ENCODE results near the gene ELOVL7. TPM values are rescaled to one million over a fixed set of nuclear protein-coding genes. Genes with fewer than 3 reads are reported as not detected.
A peak's percentile ranks its signal among the peaks of the same experiment; 100 is the strongest.

Gene ELOVL7
- total RNA-seq: 10 to 100 TPM in 1 of 4 donors, 1 to 10 TPM in 3; 2.1 to 14.3 (median 7.5) TPM

DNA sequence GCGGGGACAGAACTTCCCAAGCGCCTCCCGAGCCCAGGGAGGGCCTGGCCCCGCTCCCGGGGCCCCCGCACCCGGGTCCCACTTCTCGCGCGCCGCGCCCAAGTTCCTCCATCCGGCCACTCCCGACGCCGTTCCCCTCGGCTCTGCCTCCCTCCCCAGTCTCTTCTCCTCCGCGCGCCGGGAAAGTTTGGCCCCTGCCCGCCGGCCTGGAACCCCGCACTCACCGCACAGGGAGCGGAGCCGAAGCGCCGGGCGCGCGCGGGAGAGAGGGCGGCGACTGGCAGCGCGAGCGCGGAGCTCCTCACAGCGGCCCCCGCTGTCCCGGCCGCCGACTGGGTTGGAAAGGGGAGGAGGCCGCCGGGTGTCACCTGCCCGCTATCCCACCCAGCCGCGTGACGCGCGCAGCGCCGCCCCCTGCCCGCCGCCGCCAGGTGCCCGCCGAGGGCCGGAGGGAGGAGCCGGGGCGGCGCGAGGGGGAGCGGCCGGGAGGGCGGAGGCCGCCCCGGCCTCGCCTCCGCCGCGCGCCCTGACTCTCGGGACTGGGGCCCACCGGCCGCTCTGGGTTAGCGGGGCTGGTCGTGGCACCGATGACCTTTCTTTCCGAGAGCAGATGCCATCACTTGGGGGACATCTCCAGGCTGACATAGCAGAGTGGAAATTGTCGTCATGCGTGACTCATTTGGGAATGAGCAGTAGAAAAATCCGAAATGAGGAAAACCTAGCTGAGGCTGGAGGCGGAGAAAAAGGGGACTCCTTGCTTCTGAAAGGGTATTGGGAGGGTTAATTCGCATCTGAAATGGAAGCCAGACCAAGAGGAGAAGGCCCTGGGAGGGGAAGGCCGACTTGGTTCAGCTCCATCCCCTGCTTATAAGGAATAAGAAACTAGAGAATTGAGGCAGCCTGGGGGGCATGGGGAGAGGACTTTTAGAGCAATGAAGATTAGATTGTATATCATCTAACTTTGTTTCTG lies at the start of gene ELOVL7:
Gene ELOVL7, minus strand, starts transcription at position 334 of the 970 bp plus-strand sequence. CDS start 56,872 bp downstream, outside the sequence.
- ATAC-seq (ENCODE audit: low FRiP score) (peak; percentile 95), DNase-seq (ENCODE audit: low spot score) (no peak)
- TF ChIP-seq, protein P1, sequence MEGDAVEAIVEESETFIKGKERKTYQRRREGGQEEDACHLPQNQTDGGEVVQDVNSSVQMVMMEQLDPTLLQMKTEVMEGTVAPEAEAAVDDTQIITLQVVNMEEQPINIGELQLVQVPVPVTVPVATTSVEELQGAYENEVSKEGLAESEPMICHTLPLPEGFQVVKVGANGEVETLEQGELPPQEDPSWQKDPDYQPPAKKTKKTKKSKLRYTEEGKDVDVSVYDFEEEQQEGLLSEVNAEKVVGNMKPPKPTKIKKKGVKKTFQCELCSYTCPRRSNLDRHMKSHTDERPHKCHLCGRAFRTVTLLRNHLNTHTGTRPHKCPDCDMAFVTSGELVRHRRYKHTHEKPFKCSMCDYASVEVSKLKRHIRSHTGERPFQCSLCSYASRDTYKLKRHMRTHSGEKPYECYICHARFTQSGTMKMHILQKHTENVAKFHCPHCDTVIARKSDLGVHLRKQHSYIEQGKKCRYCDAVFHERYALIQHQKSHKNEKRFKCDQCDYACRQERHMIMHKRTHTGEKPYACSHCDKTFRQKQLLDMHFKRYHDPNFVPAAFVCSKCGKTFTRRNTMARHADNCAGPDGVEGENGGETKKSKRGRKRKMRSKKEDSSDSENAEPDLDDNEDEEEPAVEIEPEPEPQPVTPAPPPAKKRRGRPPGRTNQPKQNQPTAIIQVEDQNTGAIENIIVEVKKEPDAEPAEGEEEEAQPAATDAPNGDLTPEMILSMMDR (IDR thresholded peaks at IDR 0.05): no peak

DNA sequence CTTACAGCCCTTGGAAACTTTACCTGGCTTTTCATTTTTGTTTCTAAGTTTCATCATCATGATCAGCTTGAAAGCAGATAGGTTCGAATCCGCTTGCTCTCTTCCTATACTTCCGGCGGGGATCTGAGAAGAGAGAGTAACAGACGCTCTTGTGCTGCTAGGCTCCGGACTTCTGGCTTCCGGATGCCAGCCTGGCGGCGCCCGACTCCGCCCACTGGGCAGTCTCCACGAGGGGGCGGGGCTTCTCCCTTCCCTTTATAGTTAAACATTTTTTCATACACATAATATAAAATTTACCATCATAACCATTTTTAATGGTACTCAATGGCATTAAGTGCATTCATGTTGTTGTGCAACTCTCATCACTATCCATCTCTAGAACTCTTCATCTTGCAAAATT lies 49.5 kb upstream of the ELOVL7 start:
- TF ChIP-seq, protein P1 (IDR thresholded peaks at IDR 0.05): no peak
- no peak for ATAC-seq (ENCODE audit: low FRiP score)

DNA sequence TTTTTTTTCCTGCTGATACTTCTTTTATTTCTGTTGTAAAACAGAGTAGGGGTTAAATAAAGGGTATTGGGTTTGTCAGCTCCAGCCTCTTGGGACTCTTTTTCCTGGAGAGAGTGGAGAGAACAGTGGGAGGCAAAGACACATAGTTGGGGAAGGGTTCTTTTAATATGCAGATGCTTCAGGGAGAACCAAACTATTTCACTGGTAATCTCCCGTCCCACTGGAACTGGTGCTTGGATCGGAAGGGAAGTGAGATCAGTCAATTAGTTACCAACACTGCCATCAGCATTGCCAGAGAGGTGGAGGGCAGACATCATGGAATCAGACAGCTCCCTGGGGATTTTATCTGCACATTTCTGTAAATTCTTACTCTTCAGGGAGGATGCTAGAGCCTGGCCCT lies 47.6 kb upstream of the ELOVL7 start:
- TF ChIP-seq, protein P1 (IDR thresholded peaks at IDR 0.05): no peak
- DNase-seq (ENCODE audit: low spot score): no peak
- no peak for ATAC-seq (ENCODE audit: low FRiP score)

More for the DNA sequence above, 49.5 kb upstream of the ELOVL7 start:
- DNase-seq (ENCODE audit: low spot score): no peak

DNA sequence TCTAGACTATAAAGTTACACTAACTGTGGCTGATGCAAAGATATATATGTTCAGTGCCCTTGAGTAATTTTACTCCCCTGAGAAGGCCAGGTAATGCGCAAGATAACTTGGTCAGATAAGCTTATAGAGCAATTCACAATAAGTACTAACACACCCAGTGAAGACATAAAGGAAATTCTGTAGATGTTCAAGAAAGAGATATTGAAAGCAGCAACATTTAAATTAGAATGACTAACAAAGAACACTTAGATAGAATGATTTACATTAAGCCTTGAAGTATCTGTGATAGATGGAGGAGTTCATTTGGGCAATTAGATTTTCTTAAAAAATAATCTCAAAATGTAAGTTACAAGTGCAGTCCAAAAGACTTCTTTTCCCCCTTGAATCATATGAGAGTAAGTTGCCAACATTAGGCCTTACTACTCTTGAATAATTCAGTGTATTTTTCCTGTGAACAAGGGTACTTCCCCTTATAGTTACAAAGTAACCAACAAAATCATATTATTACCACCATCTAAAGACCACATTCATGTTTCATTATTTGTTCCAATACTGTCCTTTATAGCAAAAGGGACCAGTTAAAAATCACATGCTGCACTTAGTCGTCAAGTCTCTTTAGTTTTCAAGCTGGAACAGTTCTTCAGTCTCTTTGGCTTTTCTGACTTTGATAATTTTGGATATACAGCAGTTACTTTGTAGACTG lies 44.4 kb upstream of the ELOVL7 start:
- DNase-seq (ENCODE audit: low spot score): no peak
- no peak for ATAC-seq (ENCODE audit: low FRiP score)
- TF ChIP-seq, protein P1 (IDR thresholded peaks at IDR 0.05): no peak

DNA sequence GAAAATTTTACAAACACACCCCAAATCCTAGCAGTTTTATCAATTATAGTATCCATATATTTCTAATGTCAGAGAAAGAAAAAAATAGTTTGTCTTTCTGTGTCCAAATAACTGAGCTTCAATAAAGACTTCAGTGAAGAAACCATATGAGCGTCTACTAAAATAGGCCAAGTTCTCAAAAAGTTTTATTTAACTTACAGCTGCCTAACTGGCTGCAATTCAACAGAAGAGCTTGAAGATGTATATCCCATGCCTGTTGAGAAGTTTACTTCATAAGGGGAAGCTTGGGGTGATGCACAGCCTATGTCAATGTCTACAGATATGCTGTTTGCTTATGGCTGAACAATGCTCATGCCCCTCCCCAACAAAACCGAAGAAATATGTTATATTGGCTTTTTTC lies 43.7 kb upstream of the ELOVL7 start:
- ATAC-seq (ENCODE audit: low FRiP score): no peak
- TF ChIP-seq, protein P1 (IDR thresholded peaks at IDR 0.05): no peak
- DNase-seq (ENCODE audit: low spot score): no peak

DNA sequence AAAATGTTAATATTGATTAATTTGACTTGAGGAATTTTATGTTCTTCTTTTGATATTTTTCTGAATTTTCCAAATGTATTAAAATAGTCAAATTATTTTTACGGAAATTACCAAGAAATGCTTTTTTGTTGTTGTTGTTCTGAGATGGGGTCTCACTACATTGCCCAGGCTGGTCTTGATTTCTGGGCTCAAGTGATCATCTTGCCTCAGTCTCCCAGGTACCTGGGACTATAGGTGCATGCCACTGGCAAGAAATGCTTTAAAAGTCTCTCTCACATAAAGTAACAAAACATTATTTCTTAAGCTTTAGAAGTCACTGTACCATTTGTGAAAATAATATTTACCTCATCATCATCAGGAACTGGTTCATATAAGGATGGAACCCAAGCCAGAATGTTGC lies 43.0 kb upstream of the ELOVL7 start:
- DNase-seq (ENCODE audit: low spot score) (no peak), ATAC-seq (ENCODE audit: low FRiP score) (no peak)
- TF ChIP-seq, protein P1 (IDR thresholded peaks at IDR 0.05): no peak
